Natural killer cell (primary cell): Measurements from ENCODE around the gene ARAF. TPM values are rescaled to one million over a fixed set of nuclear protein-coding genes. Genes with fewer than 3 reads are reported as not detected.
A peak's percentile ranks its signal among the peaks of the same experiment; 100 is the strongest.

Source experiments
- ATAC-seq, 3 donors: fragments of 150-1000 bp in 2 of 3; fragments of 200-7000 bp in 1 of 3; cut with Tn5 transposase; 1 replicate in 1 of 3; 2 replicates in 2 of 3; pipeline ENCODE4 v1.10.0; 2021; ENCODE audit warnings: mild to moderate bottlenecking in 2 of 3, moderate library complexity in 2 of 3
- DNase-seq, 2 donors: peaks; one replicate each; pipeline versions ENCODE4 v3.0.0 to v3.0.0-alpha.2; 2013 to 2021; ENCODE audit warnings: mixed read lengths in 1 of 2
- H3K27ac ChIP-seq: one replicate; pipeline ENCODE4 v1.5.1; 2013; ENCODE audit warnings: mild to moderate bottlenecking, low read length
- H3K27me3 ChIP-seq: one replicate; pipeline ENCODE4 v1.6.1; 2013; ENCODE audit warnings: low read length; ENCODE audit not compliant: control insufficient read depth, insufficient read depth
- H3K36me3 ChIP-seq: one replicate; pipeline ENCODE4 v1.6.1; 2013; ENCODE audit warnings: low read length; ENCODE audit not compliant: control insufficient read depth, insufficient read depth
- H3K4me1 ChIP-seq: one replicate; pipeline ENCODE4 v1.6.1; 2013; ENCODE audit warnings: low read length; ENCODE audit not compliant: control insufficient read depth, insufficient read depth
- H3K4me3 ChIP-seq: one replicate; pipeline ENCODE4 v1.5.1; 2013; ENCODE audit warnings: low read length
- H3K9me3 ChIP-seq: one replicate; pipeline ENCODE4 v1.6.1; 2013; ENCODE audit warnings: low read length; ENCODE audit not compliant: control insufficient read depth, insufficient read depth
- H3K27ac Mint-ChIP-seq, 2 donors: one replicate each; pipeline ENCODE4 v1.8.0; 2022; ENCODE audit warnings: mild to moderate bottlenecking in 2 of 2, mixed read lengths in 2 of 2, moderate library complexity in 1 of 2
- H3K27me3 Mint-ChIP-seq, 2 donors: one replicate each; pipeline ENCODE4 v1.8.0; 2022; ENCODE audit warnings: low read depth in 2 of 2, mixed read lengths in 2 of 2
- H3K36me3 Mint-ChIP-seq: one replicate; pipeline ENCODE4 v1.8.0; 2022; ENCODE audit warnings: mixed read lengths
- H3K4me1 Mint-ChIP-seq, 2 donors: one replicate each; pipeline ENCODE4 v1.8.0; 2022; ENCODE audit warnings: mixed read lengths in 2 of 2
- H3K4me3 Mint-ChIP-seq: one replicate; pipeline ENCODE4 v1.8.0; 2022; ENCODE audit warnings: mild to moderate bottlenecking, moderate library complexity, mixed read lengths
- H3K9me3 Mint-ChIP-seq, 2 donors: one replicate each; pipeline ENCODE4 v1.8.0; 2022; ENCODE audit warnings: mixed read lengths in 2 of 2
- CTCF ChIP-seq: fragments of 200-600 bp; IDR thresholded peaks from one replicate; pipeline ENCODE4 v1.8.0; 2022; ENCODE audit warnings: antibody characterized with exemption
- WGBS: methylation state at CpG from one replicate; pipeline ENCODE4 v1.1.7; 2013; ENCODE audit warnings: missing lambda C conversion rate; ENCODE audit not compliant: insufficient coverage; 5-methylcytosine and 5-hydroxymethylcytosine counted together
- intact Hi-C: fragments of 100-400 bp; cut with micrococcal nuclease; formaldehyde crosslinking; loops from one replicate; pipeline ENCODE4 v1.14.2; 2022
- total RNA-seq, 4 donors: library from RNA; stranded (reverse); fragments of 120-200 nt in 1 of 4; gene quantifications; one replicate each; pipeline versions ENCODE4 v1.2.3 to v1.2.4, GENCODE V29; 2013 to 2022

Gene ARAF
- total RNA-seq, 3 donors from 2014 or later (not counting 1 experiment from before 2014, with no cell fraction given), result 162 to 173 (median 169) TPM

DNA sequence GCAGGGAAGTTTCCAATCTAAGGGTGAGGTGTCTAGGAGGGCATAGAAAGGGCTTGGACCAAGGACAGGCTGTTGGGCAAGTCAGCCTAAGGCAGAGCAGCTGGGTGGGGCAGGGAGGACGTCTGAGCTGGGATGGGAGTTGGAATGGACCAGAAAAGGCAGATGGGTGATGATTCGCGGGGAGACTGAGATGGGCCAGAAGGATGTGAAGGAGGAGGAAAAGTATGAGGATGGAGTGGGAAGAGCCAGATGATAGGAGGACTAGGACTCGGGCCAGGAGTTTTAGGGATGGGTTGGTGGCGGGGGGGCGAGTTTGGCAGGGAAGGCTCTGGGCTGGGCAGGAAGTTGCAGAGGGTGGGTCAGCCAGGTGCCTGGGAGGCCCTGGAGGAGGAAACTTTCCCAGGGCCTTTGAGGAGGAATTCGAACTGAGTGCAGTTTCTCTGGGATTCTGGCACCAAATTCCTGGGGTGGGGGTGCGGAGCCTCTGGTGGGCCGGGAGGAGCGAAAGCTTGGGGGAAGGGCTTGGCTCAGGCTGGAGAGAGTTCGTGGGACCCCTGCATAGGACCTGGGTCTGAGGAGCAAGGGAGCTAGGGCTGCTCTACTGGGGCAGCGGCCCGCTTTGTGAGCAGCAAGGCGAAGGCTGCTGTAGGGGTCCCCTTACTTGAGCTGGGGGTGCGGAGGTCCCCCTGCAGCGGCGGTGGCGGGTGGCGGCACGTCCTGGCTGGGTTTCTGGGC lies 12.5 kb downstream of the ARAF start:
- intact Hi-C loops, result no loop called here

DNA sequence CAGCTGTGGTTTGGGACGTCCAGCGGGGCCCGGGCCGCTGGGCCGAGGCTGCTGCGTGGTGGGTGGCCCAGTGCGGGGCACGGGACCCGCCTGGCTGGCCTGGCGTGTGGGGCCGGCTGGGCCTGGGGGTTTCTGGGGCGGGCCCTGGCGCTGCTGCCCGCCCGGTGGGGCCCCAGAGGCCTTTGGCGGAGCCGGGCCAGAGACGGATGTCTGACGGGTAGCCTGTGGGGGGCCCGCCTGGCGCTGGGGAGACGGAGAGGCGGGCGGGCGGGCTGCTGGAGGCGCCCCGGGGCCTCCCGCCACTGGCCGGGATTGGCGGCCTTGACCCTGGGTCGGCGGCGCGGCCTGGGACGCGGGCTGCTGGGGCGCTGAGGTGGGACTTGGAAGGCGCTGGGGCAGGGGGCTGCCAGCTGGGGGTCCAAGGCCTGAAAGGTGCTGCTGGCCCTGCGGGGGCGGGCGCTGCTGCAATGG lies 13.1 kb downstream of the ARAF start:
- intact Hi-C loops, result no loop called here
- H3K36me3 Mint-ChIP-seq, result no peaks in the 10 kb centered on the region
- H3K27me3 Mint-ChIP-seq, result peaks cover 0 to 15% of the 10 kb centered on the region in 2 donors
- Histone ChIP-seq H3K9me3 (no peaks in the 10 kb centered on the region), H3K4me1 (peaks cover 8% of the 10 kb centered on the region), H3K4me3 (no peak overlapping the region), H3K27me3 (no peaks in the 10 kb centered on the region), H3K36me3 (peaks cover 24% of the 10 kb centered on the region), H3K27ac (no peak overlapping the region)
- H3K4me1 Mint-ChIP-seq, result peaks cover 4 to 14% of the 10 kb centered on the region in 2 donors
- DNase-seq (no peak), ATAC-seq (peak in 1 of 3 donors; percentile 28)
- no peak for TF ChIP-seq CTCF
- H3K4me3 Mint-ChIP-seq, result no peak overlapping the region
- peak overlapping the region in 1 of 2 donors; percentile 45 for H3K27ac Mint-ChIP-seq
- no peaks in the 10 kb centered on the region for H3K9me3 Mint-ChIP-seq
- WGBS, result 18% methylated on average over 41 of the region's 41 CpGs

More for the DNA sequence above, 12.5 kb downstream of the ARAF start:
- WGBS, result 68% methylated on average over 20 of the region's 20 CpGs
- no peak for TF ChIP-seq CTCF
- Histone ChIP-seq H3K4me1 (peaks cover 8% of the 10 kb centered on the region), H3K27me3 (no peaks in the 10 kb centered on the region), H3K36me3 (peaks cover 28% of the 10 kb centered on the region), H3K27ac (no peak overlapping the region), H3K9me3 (no peaks in the 10 kb centered on the region), H3K4me3 (no peak overlapping the region)
- Mint-ChIP-seq H3K36me3 (no peaks in the 10 kb centered on the region), H3K9me3 (no peaks in the 10 kb centered on the region), H3K4me3 (peak overlapping the region; percentile 22), H3K27me3 (peaks cover 0 to 15% of the 10 kb centered on the region in 2 donors), H3K27ac (peak overlapping the region in 1 of 2 donors; percentile 45), H3K4me1 (peaks cover 4 to 14% of the 10 kb centered on the region in 2 donors)
- no peak for DNase-seq
- peak in 1 of 3 donors; percentile 11 for ATAC-seq

GRCh38 chrX:47574547-47575301 lies 13.7 kb downstream of the ARAF start:
- ATAC-seq (peak in 2 of 3 donors; percentile 16 to 44), DNase-seq (no peak)
- H3K9me3 Mint-ChIP-seq, result no peaks in the 10 kb centered on the region
- no peak overlapping the region for H3K27ac Mint-ChIP-seq
- TF ChIP-seq CTCF, result no peak
- H3K4me1 ChIP-seq, result peaks cover 8% of the 10 kb centered on the region
- peaks cover 4 to 14% of the 10 kb centered on the region in 2 donors for H3K4me1 Mint-ChIP-seq
- peaks cover 19% of the 10 kb centered on the region for H3K36me3 ChIP-seq
- no peak overlapping the region for H3K4me3 Mint-ChIP-seq
- H3K27me3 Mint-ChIP-seq, result peaks cover 0 to 15% of the 10 kb centered on the region in 2 donors
- H3K27me3 ChIP-seq, result no peaks in the 10 kb centered on the region
- no peaks in the 10 kb centered on the region for H3K36me3 Mint-ChIP-seq
- H3K4me3 ChIP-seq, result no peak overlapping the region
- intact Hi-C loops, result no loop called here
- WGBS, result 40% methylated on average over 27 of the region's 27 CpGs
- no peak overlapping the region for H3K27ac ChIP-seq
- H3K9me3 ChIP-seq, result no peaks in the 10 kb centered on the region
